ENCODE data around the gene AP1M2. TPM values are rescaled to one million over a fixed set of nuclear protein-coding genes. Genes with fewer than 3 reads are reported as not detected.

Gene AP1M2
- total RNA-seq, 1 experiment from 2014 or later, result 2.5 TPM

DNA sequence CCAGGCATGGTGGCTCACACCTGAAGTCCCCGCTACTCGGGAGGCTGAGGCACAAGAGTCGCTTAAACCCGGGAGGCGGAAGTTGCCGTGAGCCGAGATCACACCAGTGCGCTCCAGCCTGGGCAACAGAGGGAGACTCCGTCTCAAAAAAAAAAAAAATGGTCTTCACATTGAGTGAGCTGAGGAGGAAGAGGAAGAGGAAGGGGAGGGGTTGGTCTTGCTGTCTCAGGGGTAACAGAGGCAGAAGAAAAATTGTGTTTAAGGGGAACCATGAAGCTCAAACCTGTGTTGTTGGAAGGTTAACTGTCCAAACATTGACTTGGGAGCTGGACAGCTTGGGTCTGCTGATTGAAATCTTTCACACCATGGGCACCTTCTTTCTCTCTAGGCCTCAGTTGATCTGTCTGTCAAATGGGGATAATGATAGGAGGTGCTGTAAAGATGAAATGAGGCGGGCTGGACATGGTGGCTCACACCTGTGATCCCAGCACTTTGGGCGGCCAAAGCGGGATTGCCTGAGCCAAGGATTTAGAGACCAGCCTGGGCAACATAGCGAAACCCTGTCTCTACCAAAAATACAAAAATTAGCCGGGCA is 28.4 kb upstream of the AP1M2 start:
- Histone ChIP-seq H3K4me3 (ENCODE audit: low read depth, low read length, poor library complexity, severe bottlenecking) (no peak overlapping the region), H3K4me1 (ENCODE audit: insufficient read depth, low read length, poor library complexity, severe bottlenecking) (no peaks in the 10 kb centered on the region), H3K9me3 (ENCODE audit: low read depth, low read length, poor library complexity, severe bottlenecking) (no peaks in the 10 kb centered on the region), H3K27me3 (replicated peaks; ENCODE audit: insufficient read depth, low read depth, low read length, poor library complexity) (no peaks in the 10 kb centered on the region), H3K36me3 (ENCODE audit: insufficient read depth, low read length, poor library complexity, severe bottlenecking) (no peaks in the 10 kb centered on the region), H3K27ac (ENCODE audit: low read depth, low read length, poor library complexity, severe bottlenecking) (no peak overlapping the region)
- DNase-seq (ENCODE audit: low spot score), result no peak
- BruUV-seq (replicated peaks), result no TSS peak
- no peak for TF ChIP-seq EZH2 (IDR thresholded peaks at IDR 0.05; ENCODE audit: borderline replicate concordance, low read depth, low read length, poor library complexity, severe bottlenecking)
- TF ChIP-seq, protein P1, sequence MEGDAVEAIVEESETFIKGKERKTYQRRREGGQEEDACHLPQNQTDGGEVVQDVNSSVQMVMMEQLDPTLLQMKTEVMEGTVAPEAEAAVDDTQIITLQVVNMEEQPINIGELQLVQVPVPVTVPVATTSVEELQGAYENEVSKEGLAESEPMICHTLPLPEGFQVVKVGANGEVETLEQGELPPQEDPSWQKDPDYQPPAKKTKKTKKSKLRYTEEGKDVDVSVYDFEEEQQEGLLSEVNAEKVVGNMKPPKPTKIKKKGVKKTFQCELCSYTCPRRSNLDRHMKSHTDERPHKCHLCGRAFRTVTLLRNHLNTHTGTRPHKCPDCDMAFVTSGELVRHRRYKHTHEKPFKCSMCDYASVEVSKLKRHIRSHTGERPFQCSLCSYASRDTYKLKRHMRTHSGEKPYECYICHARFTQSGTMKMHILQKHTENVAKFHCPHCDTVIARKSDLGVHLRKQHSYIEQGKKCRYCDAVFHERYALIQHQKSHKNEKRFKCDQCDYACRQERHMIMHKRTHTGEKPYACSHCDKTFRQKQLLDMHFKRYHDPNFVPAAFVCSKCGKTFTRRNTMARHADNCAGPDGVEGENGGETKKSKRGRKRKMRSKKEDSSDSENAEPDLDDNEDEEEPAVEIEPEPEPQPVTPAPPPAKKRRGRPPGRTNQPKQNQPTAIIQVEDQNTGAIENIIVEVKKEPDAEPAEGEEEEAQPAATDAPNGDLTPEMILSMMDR (conservative IDR thresholded peaks at IDR 0.05; ENCODE audit: low read depth, low read length), result no peak
- ChIA-PET POLR2A (ENCODE audit: low non-redundant PET) (no interaction called here), CTCF (no interaction called here)
- intact Hi-C loops (cut with micrococcal nuclease; ENCODE audit: unreplicated experiment), result no loop called here

DNA sequence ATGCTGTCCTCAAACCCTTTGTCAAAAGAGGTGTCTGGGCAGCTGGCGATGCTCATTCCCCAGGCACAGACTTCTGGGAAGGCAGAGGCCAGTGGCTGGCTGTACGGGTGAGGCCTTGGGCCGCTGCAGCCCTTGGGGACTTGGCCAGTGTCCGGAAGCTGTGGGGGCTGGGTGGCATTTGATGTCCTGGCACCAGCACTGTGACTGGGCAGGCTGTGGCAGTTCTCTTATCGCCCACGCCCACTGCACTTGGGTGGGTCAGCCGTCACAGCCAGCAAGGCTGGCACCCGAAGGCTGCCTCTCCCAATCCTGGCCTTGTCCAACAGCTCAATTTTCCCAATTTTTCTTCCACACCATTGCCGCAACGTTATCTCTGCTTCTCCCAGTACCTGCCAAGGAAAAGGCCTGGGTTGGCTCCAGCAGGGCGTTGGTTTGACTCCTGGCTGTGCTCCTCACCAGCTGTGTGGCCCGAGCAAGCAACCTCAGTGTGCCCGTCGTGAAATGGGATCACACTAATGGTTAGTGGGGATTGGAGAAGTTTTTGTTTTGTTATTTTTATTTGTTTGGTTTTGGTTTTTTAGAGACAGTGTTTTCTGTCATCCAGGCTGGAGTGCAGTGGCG is 25.5 kb upstream of the AP1M2 start:
- POLR2A ChIA-PET (ENCODE audit: low non-redundant PET), result no interaction called here
- Histone ChIP-seq H3K27ac (ENCODE audit: low read depth, low read length, poor library complexity, severe bottlenecking) (no peak overlapping the region), H3K9me3 (ENCODE audit: low read depth, low read length, poor library complexity, severe bottlenecking) (no peaks in the 10 kb centered on the region), H3K4me3 (ENCODE audit: low read depth, low read length, poor library complexity, severe bottlenecking) (no peak overlapping the region), H3K27me3 (replicated peaks; ENCODE audit: insufficient read depth, low read depth, low read length, poor library complexity) (no peaks in the 10 kb centered on the region), H3K4me1 (ENCODE audit: insufficient read depth, low read length, poor library complexity, severe bottlenecking) (no peaks in the 10 kb centered on the region), H3K36me3 (ENCODE audit: insufficient read depth, low read length, poor library complexity, severe bottlenecking) (no peaks in the 10 kb centered on the region)
- CTCF ChIA-PET, result interaction anchor here (1.6 kb wide), 1 partner anchor 31 kb away, joined by 5 read pairs; no protein-coding TSS in a partner anchor
- TF ChIP-seq, protein P1 (conservative IDR thresholded peaks at IDR 0.05; ENCODE audit: low read depth, low read length), result no peak
- no peak for TF ChIP-seq EZH2 (IDR thresholded peaks at IDR 0.05; ENCODE audit: borderline replicate concordance, low read depth, low read length, poor library complexity, severe bottlenecking)
- DNase-seq (ENCODE audit: low spot score), result no peak
- BruUV-seq (replicated peaks), result no TSS peak
- intact Hi-C loops (cut with micrococcal nuclease; ENCODE audit: unreplicated experiment), result no loop called here

DNA sequence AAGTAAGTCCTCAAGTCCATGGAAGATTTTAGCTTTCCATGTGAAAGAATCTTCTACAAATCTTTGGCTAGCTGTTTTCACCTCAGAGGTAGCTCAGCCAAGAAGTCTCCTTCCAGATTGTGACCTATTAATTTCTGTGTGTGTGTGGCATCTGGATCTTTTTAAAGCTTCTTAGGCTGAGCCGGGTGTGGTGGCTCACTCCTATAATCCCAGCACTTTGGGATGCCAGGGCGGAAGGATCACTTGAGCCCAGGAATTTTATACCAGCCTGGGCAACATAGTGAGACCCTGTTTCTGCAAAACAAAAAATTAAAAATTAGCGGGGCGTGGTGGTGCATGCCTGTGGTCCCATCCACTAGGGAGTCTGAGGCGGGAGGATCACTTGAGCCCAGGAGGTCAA is 24.8 kb upstream of the AP1M2 start:
- POLR2A ChIA-PET (ENCODE audit: low non-redundant PET), result interaction anchor here (0.6 kb wide), 1 partner anchor 208 kb away, joined by 3 read pairs; the partner anchor contains the start of gene CDC37
- Histone ChIP-seq H3K27me3 (replicated peaks; ENCODE audit: insufficient read depth, low read depth, low read length, poor library complexity) (no peaks in the 10 kb centered on the region), H3K4me3 (ENCODE audit: low read depth, low read length, poor library complexity, severe bottlenecking) (no peak overlapping the region), H3K4me1 (ENCODE audit: insufficient read depth, low read length, poor library complexity, severe bottlenecking) (no peaks in the 10 kb centered on the region), H3K9me3 (ENCODE audit: low read depth, low read length, poor library complexity, severe bottlenecking) (no peaks in the 10 kb centered on the region), H3K27ac (ENCODE audit: low read depth, low read length, poor library complexity, severe bottlenecking) (no peak overlapping the region), H3K36me3 (ENCODE audit: insufficient read depth, low read length, poor library complexity, severe bottlenecking) (no peaks in the 10 kb centered on the region)
- CTCF ChIA-PET, result interaction anchor here (1.6 kb wide), 1 partner anchor 31 kb away, joined by 5 read pairs; no protein-coding TSS in a partner anchor
- TF ChIP-seq, protein P1 (conservative IDR thresholded peaks at IDR 0.05; ENCODE audit: low read depth, low read length), result no peak
- no peak for TF ChIP-seq EZH2 (IDR thresholded peaks at IDR 0.05; ENCODE audit: borderline replicate concordance, low read depth, low read length, poor library complexity, severe bottlenecking)
- intact Hi-C loops (cut with micrococcal nuclease; ENCODE audit: unreplicated experiment), result no loop called here
- BruUV-seq (replicated peaks), result no TSS peak
- no peak for DNase-seq (ENCODE audit: low spot score)
